K562 (cell line): ENCODE results near the gene RGS3. TPM values are rescaled to one million over a fixed set of nuclear protein-coding genes. Genes with fewer than 3 reads are reported as not detected.

Experiments
- ATAC-seq: fragments of 200-7000 bp; cut with Tn5 transposase; 3 replicates; pipeline ENCODE4 v1.9.1; 2020; ENCODE audit warnings: moderate library complexity
- BruUV-seq: library from RNA; stranded (reverse); fragments of 400-500 nt; replicated peaks from 2 replicates; lab custom pipeline; 2021; lab: Mats Ljungman, UMichigan
- CTCF ChIA-PET: fragments of 300-600 bp; formaldehyde crosslinking; extraction: SDS; loops from one replicate; lab custom pipeline; 2021; ENCODE audit warnings: low intra/inter-chr PET ratio; lab: Yijun Ruan, JAX
- POLR2A ChIA-PET: fragments of 300-600, 350-650 bp; sonication (Branson Sonifier 250); formaldehyde crosslinking; extraction: SDS; loops from one replicate; lab custom pipeline; 2021; ENCODE audit warnings: antibody characterized with exemption, inconsistent platforms; lab: Yijun Ruan, JAX
- DNase-seq, 4 experiments: peaks; one replicate each; pipeline versions ENCODE4 v3.0.0 to v3.0.0-alpha.2; 2011 to 2018; ENCODE audit warnings: low spot score in 3 of 4, mixed read lengths in 3 of 4; ENCODE audit errors: extremely low read depth in 1 of 4
- FAIRE-seq: peaks from 2 replicates; lab custom pipeline; 2011; peaks lifted over from hg19 to GRCh38; lab: Jason Lieb, UNC
- H2AFZ ChIP-seq: 2 replicates; pipeline ENCODE4 v1.6.0; 2011; ENCODE audit warnings: low read depth, low read length, control low read depth, inconsistent platforms
- H3K27ac ChIP-seq: fragments of 200-600 bp; 3 replicates; pipeline ENCODE4 v1.8.0; 2011; ENCODE audit warnings: low read depth, mild to moderate bottlenecking, control low read depth, inconsistent platforms, low read length, moderate library complexity, mixed read lengths; ENCODE audit errors: extremely low read depth
- H3K27me3 ChIP-seq, 2 experiments: fragments of 300-600 bp in 1 of 2; 2 replicates in 1 of 2; 3 replicates in 1 of 2; pipeline versions ENCODE4 v1.6.0 to v1.8.0; 2011; ENCODE audit warnings: inconsistent platforms in 2 of 2, low read length in 2 of 2, mild to moderate bottlenecking in 1 of 2, mixed read lengths in 1 of 2, moderate library complexity in 1 of 2; ENCODE audit not compliant: control insufficient read depth in 2 of 2, insufficient read depth in 2 of 2
- H3K36me3 ChIP-seq: fragments of 300-600 bp; 3 replicates; pipeline ENCODE4 v1.8.0; 2011; ENCODE audit warnings: mild to moderate bottlenecking, low read length, inconsistent platforms; ENCODE audit not compliant: control insufficient read depth, insufficient read depth
- H3K4me1 ChIP-seq, 2 experiments: fragments of 200-600 bp in 1 of 2; replicated peaks in 1 of 2; 2 replicates in 1 of 2; 3 replicates in 1 of 2; pipeline versions ENCODE4 v1.5.1 to v1.8.0; 2011; ENCODE audit warnings: inconsistent platforms in 2 of 2, low read length in 2 of 2, mild to moderate bottlenecking in 1 of 2, mixed read lengths in 1 of 2, moderate library complexity in 1 of 2; ENCODE audit not compliant: control insufficient read depth in 2 of 2, insufficient read depth in 2 of 2
- H3K4me2 ChIP-seq: 2 replicates; pipeline ENCODE4 v1.6.1; 2011; ENCODE audit warnings: low read length, control low read depth, inconsistent platforms, mixed read lengths; ENCODE audit not compliant: insufficient read depth
- H3K4me3 ChIP-seq: fragments of 200-600 bp; sonication (generic), shearing (Covaris generic); 2 replicates; pipeline ENCODE4 v1.5.1; 2016; ENCODE audit warnings: control low read depth, inconsistent platforms
- H3K79me2 ChIP-seq: fragments of 200-600 bp; 3 replicates; pipeline ENCODE4 v1.8.0; 2011; ENCODE audit warnings: low read length, inconsistent platforms; ENCODE audit not compliant: control insufficient read depth, insufficient read depth
- H3K9ac ChIP-seq, 2 experiments: 2 replicates each; pipeline versions ENCODE4 v1.6.0 to v1.6.1; 2011; ENCODE audit warnings: low read depth in 2 of 2, low read length in 2 of 2, control low read depth in 1 of 2, inconsistent platforms in 1 of 2, mild to moderate bottlenecking in 1 of 2, mixed read lengths in 1 of 2; ENCODE audit not compliant: insufficient read depth in 1 of 2
- H3K9me1 ChIP-seq: one replicate; pipeline ENCODE4 v1.6.0; 2011; ENCODE audit warnings: inconsistent platforms, mild to moderate bottlenecking, low read length, moderate library complexity; ENCODE audit not compliant: control insufficient read depth, insufficient read depth
- H3K9me3 ChIP-seq: replicated peaks from 2 replicates; pipeline ENCODE4 v1.5.1; 2011; ENCODE audit warnings: low read depth, low read length, inconsistent platforms; ENCODE audit not compliant: control insufficient read depth, insufficient read depth
- H4K20me1 ChIP-seq: replicated peaks from 2 replicates; pipeline ENCODE4 v1.6.1; 2011; ENCODE audit warnings: low read length, inconsistent platforms, mixed read lengths; ENCODE audit not compliant: control insufficient read depth, insufficient read depth
- EHMT2 ChIP-seq: fragments of 450-650 bp; IDR thresholded peaks from 2 replicates; pipeline ENCODE4 v1.6.1; 2018; ENCODE audit warnings: antibody characterized with exemption
- EP300 ChIP-seq: IDR thresholded peaks from 2 replicates; pipeline ENCODE4 v1.6.1; 2012; ENCODE audit warnings: low read length, improper control_type of control experiment
- KLF16 ChIP-seq: IDR thresholded peaks from 2 replicates; pipeline ENCODE4 v1.6.1; 2016; ENCODE audit warnings: antibody characterized with exemption
- LEF1 ChIP-seq: fragments of 450-650 bp; IDR thresholded peaks from 2 replicates; pipeline ENCODE4 v1.6.1; 2016; ENCODE audit warnings: mild to moderate bottlenecking
- MNT ChIP-seq, 2 experiments: fragments of 450-650 bp; conservative IDR thresholded peaks; 2 replicates each; pipeline ENCODE4 v1.6.1; 2017; ENCODE audit warnings: mild to moderate bottlenecking in 2 of 2, moderate library complexity in 2 of 2
- PTTG1 ChIP-seq: fragments of 450-650 bp; IDR thresholded peaks from 2 replicates; pipeline ENCODE4 v1.6.1; 2016; ENCODE audit warnings: low read depth, mild to moderate bottlenecking, missing genetic modification characterization, missing compliant biosample characterization
- SIN3B ChIP-seq: fragments of 450-650 bp; IDR thresholded peaks from 2 replicates; pipeline ENCODE4 v1.6.1; 2017; ENCODE audit warnings: low read depth, mild to moderate bottlenecking, moderate library complexity
- SMAD4 ChIP-seq: fragments of 250-450 bp; sonication (Bioruptor Pico); conservative IDR thresholded peaks from 2 replicates; pipeline ENCODE4 v1.8.0; 2021; ENCODE audit warnings: inconsistent platforms, mild to moderate bottlenecking, moderate library complexity
- SMARCE1 ChIP-seq: fragments of 450-650 bp; IDR thresholded peaks from 2 replicates; pipeline ENCODE4 v1.7.1; 2016; ENCODE audit warnings: mild to moderate bottlenecking
- TAF7 ChIP-seq: fragments of 450-650 bp; IDR thresholded peaks from 2 replicates; pipeline ENCODE4 v1.6.1; 2016; ENCODE audit warnings: missing genetic modification characterization, missing compliant biosample characterization
- U2AF1 ChIP-seq: fragments of 200-400 bp; formaldehyde crosslinking; optimal IDR thresholded peaks from 2 replicates; pipeline ENCODE3; 2017; ENCODE audit warnings: mild to moderate bottlenecking, low read depth, low read length, moderate library complexity
- ZNF184 ChIP-seq: sonication (generic); formaldehyde crosslinking; IDR thresholded peaks from 2 replicates; pipeline ENCODE4 v1.5.0; 2020; ENCODE audit warnings: missing genetic modification reagents
- ZNF431 ChIP-seq: sonication (generic); formaldehyde crosslinking; IDR thresholded peaks from 2 replicates; pipeline ENCODE4 v1.8.0; 2022; ENCODE audit warnings: mild to moderate bottlenecking, missing genetic modification reagents
- ZNF583 ChIP-seq: fragments of 250-450 bp; sonication (Bioruptor Pico); IDR thresholded peaks from 2 replicates; pipeline ENCODE4 v1.4.0; 2020
- whole genome bisulfite sequencing: fragments of 100-300 bp; shearing (Covaris generic); methylation state at CpG from one replicate; pipeline ENCODE4 v1.1.6; 2016; ENCODE audit warnings: low coverage, mixed read lengths; ENCODE audit not compliant: insufficient coverage; ENCODE audit errors: missing lambda C conversion rate; 5-methylcytosine and 5-hydroxymethylcytosine counted together
- in situ Hi-C: fragments of 300-500 bp; cut with MboI; formaldehyde crosslinking; loops from 4 replicates; pipeline ENCODE4 v1.15.0; 2018; ENCODE audit warnings: inconsistent platforms, mixed read lengths
- intact Hi-C: fragments of 100-400 bp; cut with micrococcal nuclease; formaldehyde crosslinking; loops from 2 replicates; pipeline ENCODE4 v1.14.2; 2022
- polyA plus RNA-seq, 8 experiments: library from polyadenylated mRNA; depleted of rRNA in 4 of 8; stranded (reverse) in 5 of 8; unstranded in 3 of 8; fragments of >200 nt; fragmentation: Nextera tagmentation in 2 of 8; fragmentation: Illumina TruSeq in 1 of 8; extraction: Ambion mirVana in 2 of 8; extraction: Trizol in 1 of 8; gene quantifications; 2 replicates each; pipeline versions ENCODE4 v1.2.1 to v1.2.3, GENCODE V29; 2011 to 2014; ENCODE audit warnings: inconsistent platforms in 1 of 8, missing spikeins in 1 of 8
- total RNA-seq, 7 experiments: library from RNA; depleted of rRNA in 6 of 7; stranded (reverse); fragments of >200 nt in 6 of 7; fragmentation: Illumina TruSeq in 2 of 7; extraction: Trizol in 2 of 7; gene quantifications; 2 replicates each; pipeline versions ENCODE4 v1.2.1 to v1.2.3, GENCODE V29; 2011 to 2021; ENCODE audit warnings: low replicate concordance in 1 of 7
- TF ChIP-seq, protein P1 (sequence below): sonication (generic); formaldehyde crosslinking; IDR thresholded peaks from 2 replicates; pipeline ENCODE4 v1.8.0; 2022; ENCODE audit warnings: mild to moderate bottlenecking, missing genetic modification reagents
- TF ChIP-seq, protein P2 (sequence below): fragments of 450-650 bp; IDR thresholded peaks from 2 replicates; pipeline ENCODE4 v1.6.1; 2016; ENCODE audit warnings: low read depth, mild to moderate bottlenecking, moderate library complexity

Gene RGS3
- total and polyA plus RNA-seq, 9 of the 15 experiments (the other 6 are each of a cell fraction or from before 2014, with no cell fraction given), result 0.08 to 2.9 (median 0.95) TPM

DNA sequence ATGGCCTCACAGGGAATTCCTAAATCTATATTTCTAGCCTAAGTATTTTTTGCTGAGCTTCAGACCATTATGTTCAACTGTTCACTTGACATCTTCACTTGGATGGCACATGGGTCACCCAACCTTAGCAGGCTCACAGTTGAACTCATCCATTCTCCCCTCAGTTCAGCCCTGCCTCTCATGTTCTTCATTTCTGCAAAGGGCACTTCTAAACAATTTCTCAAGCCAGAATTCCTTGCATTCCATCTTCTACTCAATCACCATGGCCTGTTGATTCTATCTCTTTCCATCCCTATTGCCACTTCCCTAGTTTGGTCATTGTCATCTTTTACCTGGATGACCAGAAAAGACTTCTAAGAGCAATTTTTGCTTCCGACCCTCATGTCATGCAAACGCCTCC lies 7.3 kb upstream of the RGS3 start:
- no peak for ATAC-seq
- Histone ChIP-seq H3K79me2 (no peaks in the 10 kb centered on the region), H3K9me3 (no peaks in the 10 kb centered on the region), H2AFZ (no peak overlapping the region), H3K4me1 (peaks cover 5 to 15% of the 10 kb centered on the region in 2 experiments; a peak in 4 of 5 replicates), H3K4me2 (no peak overlapping the region), H4K20me1 (no peaks in the 10 kb centered on the region), H3K36me3 (no peaks in the 10 kb centered on the region), H3K9ac (no peak overlapping the region), H3K4me3 (no peak overlapping the region), H3K27me3 (peaks cover 0 to 4% of the 10 kb centered on the region in 2 experiments; a peak in 1 of 5 replicates), H3K27ac (no peak overlapping the region), H3K9me1 (no peaks in the 10 kb centered on the region)
- no TSS peak for BruUV-seq
- CTCF ChIA-PET, result no interaction called here
- WGBS, result 79% methylated on average over 2 of the region's 2 CpGs
- intact Hi-C loops (no loop called here), in situ Hi-C loops (no loop called here)
- POLR2A ChIA-PET, result interaction anchor here (0.6 to 1.6 kb wide), 2 partner anchors 55 to 109 kb away, joined by 3 to 8 read pairs; partner anchors contain the start of gene ALAD
- no peak for FAIRE-seq
- no peak for DNase-seq
- TF ChIP-seq LEF1, result no peak
- no peak for TF ChIP-seq SMARCE1
- TF ChIP-seq MNT (conservative IDR thresholded peaks at IDR 0.05), result no peak
- TF ChIP-seq, protein P1, sequence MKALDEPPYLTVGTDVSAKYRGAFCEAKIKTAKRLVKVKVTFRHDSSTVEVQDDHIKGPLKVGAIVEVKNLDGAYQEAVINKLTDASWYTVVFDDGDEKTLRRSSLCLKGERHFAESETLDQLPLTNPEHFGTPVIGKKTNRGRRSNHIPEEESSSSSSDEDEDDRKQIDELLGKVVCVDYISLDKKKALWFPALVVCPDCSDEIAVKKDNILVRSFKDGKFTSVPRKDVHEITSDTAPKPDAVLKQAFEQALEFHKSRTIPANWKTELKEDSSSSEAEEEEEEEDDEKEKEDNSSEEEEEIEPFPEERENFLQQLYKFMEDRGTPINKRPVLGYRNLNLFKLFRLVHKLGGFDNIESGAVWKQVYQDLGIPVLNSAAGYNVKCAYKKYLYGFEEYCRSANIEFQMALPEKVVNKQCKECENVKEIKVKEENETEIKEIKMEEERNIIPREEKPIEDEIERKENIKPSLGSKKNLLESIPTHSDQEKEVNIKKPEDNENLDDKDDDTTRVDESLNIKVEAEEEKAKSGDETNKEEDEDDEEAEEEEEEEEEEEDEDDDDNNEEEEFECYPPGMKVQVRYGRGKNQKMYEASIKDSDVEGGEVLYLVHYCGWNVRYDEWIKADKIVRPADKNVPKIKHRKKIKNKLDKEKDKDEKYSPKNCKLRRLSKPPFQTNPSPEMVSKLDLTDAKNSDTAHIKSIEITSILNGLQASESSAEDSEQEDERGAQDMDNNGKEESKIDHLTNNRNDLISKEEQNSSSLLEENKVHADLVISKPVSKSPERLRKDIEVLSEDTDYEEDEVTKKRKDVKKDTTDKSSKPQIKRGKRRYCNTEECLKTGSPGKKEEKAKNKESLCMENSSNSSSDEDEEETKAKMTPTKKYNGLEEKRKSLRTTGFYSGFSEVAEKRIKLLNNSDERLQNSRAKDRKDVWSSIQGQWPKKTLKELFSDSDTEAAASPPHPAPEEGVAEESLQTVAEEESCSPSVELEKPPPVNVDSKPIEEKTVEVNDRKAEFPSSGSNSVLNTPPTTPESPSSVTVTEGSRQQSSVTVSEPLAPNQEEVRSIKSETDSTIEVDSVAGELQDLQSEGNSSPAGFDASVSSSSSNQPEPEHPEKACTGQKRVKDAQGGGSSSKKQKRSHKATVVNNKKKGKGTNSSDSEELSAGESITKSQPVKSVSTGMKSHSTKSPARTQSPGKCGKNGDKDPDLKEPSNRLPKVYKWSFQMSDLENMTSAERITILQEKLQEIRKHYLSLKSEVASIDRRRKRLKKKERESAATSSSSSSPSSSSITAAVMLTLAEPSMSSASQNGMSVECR (CRISPR knock-in tag), result no peak
- no peak for TF ChIP-seq TAF7 (tag)
- TF ChIP-seq PTTG1 (tag), result no peak
- TF ChIP-seq U2AF1, result no peak
- no peak for TF ChIP-seq EP300
- TF ChIP-seq SMAD4 (CRISPR knock-in tag), result no peak
- TF ChIP-seq, protein P2, sequence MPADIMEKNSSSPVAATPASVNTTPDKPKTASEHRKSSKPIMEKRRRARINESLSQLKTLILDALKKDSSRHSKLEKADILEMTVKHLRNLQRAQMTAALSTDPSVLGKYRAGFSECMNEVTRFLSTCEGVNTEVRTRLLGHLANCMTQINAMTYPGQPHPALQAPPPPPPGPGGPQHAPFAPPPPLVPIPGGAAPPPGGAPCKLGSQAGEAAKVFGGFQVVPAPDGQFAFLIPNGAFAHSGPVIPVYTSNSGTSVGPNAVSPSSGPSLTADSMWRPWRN, result no peak
- TF ChIP-seq EHMT2, result no peak
- no peak for TF ChIP-seq ZNF583
- TF ChIP-seq SIN3B, result no peak
- TF ChIP-seq ZNF431 (CRISPR knock-in tag), result no peak
- no peak for TF ChIP-seq KLF16
- no peak for TF ChIP-seq ZNF184 (CRISPR knock-in tag)
